H9 (cell line): ENCODE data around the gene KCNAB2. TPM values are rescaled to one million over a fixed set of nuclear protein-coding genes. Genes with fewer than 3 reads are reported as not detected.
A peak's percentile ranks its signal among the peaks of the same experiment; 100 is the strongest.

Experiments
- DNase-seq: peaks from one replicate; pipeline ENCODE4 v3.0.0-alpha.2; 2017
- H2AFZ ChIP-seq: one replicate; pipeline ENCODE4 v1.6.1; 2013; ENCODE audit warnings: mild to moderate bottlenecking, low read length, control low read depth, moderate library complexity
- H2AK5ac ChIP-seq: 2 replicates; pipeline ENCODE4 v1.6.1; 2013; ENCODE audit warnings: low read length, control low read depth, mixed read lengths; ENCODE audit not compliant: insufficient read length
- H2BK120ac ChIP-seq: one replicate; pipeline ENCODE4 v1.6.1; 2013; ENCODE audit warnings: low read depth, mild to moderate bottlenecking, low read length, control low read depth, inconsistent platforms; ENCODE audit not compliant: poor library complexity, severe bottlenecking
- H2BK12ac ChIP-seq: 2 replicates; pipeline ENCODE4 v1.6.1; 2013; ENCODE audit warnings: low read length, control low read depth, mixed read lengths, low read depth; ENCODE audit not compliant: insufficient read length
- H2BK15ac ChIP-seq: 2 replicates; pipeline ENCODE4 v1.6.1; 2013; ENCODE audit warnings: low read depth, low read length, control low read depth
- H2BK20ac ChIP-seq: one replicate; pipeline ENCODE4 v1.6.1; 2013; ENCODE audit warnings: low read depth, mild to moderate bottlenecking, low read length, control low read depth, inconsistent platforms; ENCODE audit not compliant: poor library complexity, severe bottlenecking
- H2BK5ac ChIP-seq: 2 replicates; pipeline ENCODE4 v1.6.1; 2013; ENCODE audit warnings: low read length, control low read depth, mixed read lengths; ENCODE audit not compliant: insufficient read length
- H3K14ac ChIP-seq: 2 replicates; pipeline ENCODE4 v1.6.1; 2013; ENCODE audit warnings: low read length, control low read depth; ENCODE audit not compliant: insufficient read depth
- H3K18ac ChIP-seq: 2 replicates; pipeline ENCODE4 v1.6.1; 2013; ENCODE audit warnings: low read depth, mild to moderate bottlenecking, mixed read lengths, low read length, control low read depth; ENCODE audit not compliant: insufficient read length
- H3K23ac ChIP-seq: 2 replicates; pipeline ENCODE4 v1.6.1; 2013; ENCODE audit warnings: low read length, control low read depth, mixed read lengths, low read depth; ENCODE audit not compliant: insufficient read length
- H3K23me2 ChIP-seq: 2 replicates; pipeline ENCODE4 v1.6.1; 2013; ENCODE audit warnings: low read depth, mild to moderate bottlenecking, mixed read lengths, low read length, control low read depth; ENCODE audit not compliant: insufficient read length, poor library complexity, severe bottlenecking
- H3K27ac ChIP-seq: 2 replicates; pipeline ENCODE4 v1.5.1; 2013; ENCODE audit warnings: low read length, control low read depth, mixed read lengths, low read depth; ENCODE audit not compliant: insufficient read length
- H3K27me3 ChIP-seq: 2 replicates; pipeline ENCODE4 v1.6.1; 2013; ENCODE audit warnings: low read length, control low read depth, inconsistent platforms; ENCODE audit not compliant: insufficient read depth
- H3K4ac ChIP-seq: 2 replicates; pipeline ENCODE4 v1.6.1; 2013; ENCODE audit warnings: low read depth, mild to moderate bottlenecking, control low read depth, inconsistent platforms, low read length, moderate library complexity
- H3K4me1 ChIP-seq: 2 replicates; pipeline ENCODE4 v1.6.1; 2013; ENCODE audit warnings: low read length, control low read depth, inconsistent platforms; ENCODE audit not compliant: insufficient read depth
- H3K4me2 ChIP-seq: 2 replicates; pipeline ENCODE4 v1.6.1; 2013; ENCODE audit warnings: low read length, control low read depth, mixed read lengths; ENCODE audit not compliant: insufficient read length, insufficient read depth
- H3K56ac ChIP-seq: 2 replicates; pipeline ENCODE4 v1.6.1; 2013; ENCODE audit warnings: low read depth, mild to moderate bottlenecking, mixed read lengths, low read length, control low read depth; ENCODE audit not compliant: insufficient read length
- H3K79me1 ChIP-seq: 2 replicates; pipeline ENCODE4 v1.6.1; 2013; ENCODE audit warnings: low read depth, mild to moderate bottlenecking, moderate library complexity, low read length, control low read depth, inconsistent platforms; ENCODE audit not compliant: insufficient read depth, poor library complexity, severe bottlenecking
- H3K79me2 ChIP-seq: 2 replicates; pipeline ENCODE4 v1.6.1; 2013; ENCODE audit warnings: low read length, control low read depth, inconsistent platforms; ENCODE audit not compliant: insufficient read depth
- H3K9ac ChIP-seq: 2 replicates; pipeline ENCODE4 v1.6.1; 2013; ENCODE audit warnings: low read length, control low read depth, mixed read lengths; ENCODE audit not compliant: insufficient read length; ENCODE audit errors: extremely low read depth
- H3K9me3 ChIP-seq: one replicate; pipeline ENCODE4 v1.6.1; 2013; ENCODE audit warnings: low read depth, low read length, inconsistent platforms; ENCODE audit not compliant: control insufficient read depth
- H3T11ph ChIP-seq: one replicate; pipeline ENCODE4 v1.6.1; 2013; ENCODE audit warnings: mild to moderate bottlenecking, low read length, control low read depth, inconsistent platforms
- H4K20me1 ChIP-seq: one replicate; pipeline ENCODE4 v1.6.1; 2013; ENCODE audit not compliant: control insufficient read depth, insufficient read length, insufficient read depth
- H4K5ac ChIP-seq: 2 replicates; pipeline ENCODE4 v1.6.1; 2013; ENCODE audit warnings: low read depth, mild to moderate bottlenecking, mixed read lengths, low read length, control low read depth; ENCODE audit not compliant: insufficient read length
- H4K8ac ChIP-seq: replicated peaks from 2 replicates; pipeline ENCODE4 v1.6.1; 2013; ENCODE audit warnings: low read length, control low read depth, mixed read lengths, low read depth; ENCODE audit not compliant: insufficient read length
- H4K91ac ChIP-seq: 2 replicates; pipeline ENCODE4 v1.6.1; 2013; ENCODE audit warnings: low read depth, mild to moderate bottlenecking, moderate library complexity, mixed read lengths, low read length, control low read depth; ENCODE audit not compliant: insufficient read length
- H3K27ac Mint-ChIP-seq, 3 experiments: 2 replicates in 2 of 3; 3 replicates in 1 of 3; pipeline ENCODE4 v1.8.0; 2020 to 2021; ENCODE audit warnings: mixed read lengths in 3 of 3, mild to moderate bottlenecking in 1 of 3, moderate library complexity in 1 of 3
- H3K27me3 Mint-ChIP-seq: 2 replicates; pipeline ENCODE4 v1.8.0; 2021; ENCODE audit warnings: low read depth, mild to moderate bottlenecking, moderate library complexity, mixed read lengths
- H3K36me3 Mint-ChIP-seq, 3 experiments: 2 replicates in 2 of 3; 3 replicates in 1 of 3; pipeline ENCODE4 v1.8.0; 2020 to 2021; ENCODE audit warnings: low read depth in 3 of 3, mixed read lengths in 3 of 3; ENCODE audit not compliant: insufficient read depth in 1 of 3
- H3K4me1 Mint-ChIP-seq, 2 experiments: 2 replicates each; pipeline ENCODE4 v1.8.0; 2020; ENCODE audit warnings: mixed read lengths in 2 of 2
- H3K4me3 Mint-ChIP-seq, 2 experiments: 2 replicates in 1 of 2; 3 replicates in 1 of 2; pipeline ENCODE4 v1.8.0; 2020 to 2021; ENCODE audit warnings: mild to moderate bottlenecking in 2 of 2, mixed read lengths in 2 of 2, moderate library complexity in 1 of 2
- H3K9me3 Mint-ChIP-seq, 2 experiments: 2 replicates in 1 of 2; 3 replicates in 1 of 2; pipeline ENCODE4 v1.8.0; 2020; ENCODE audit warnings: mild to moderate bottlenecking in 2 of 2, mixed read lengths in 2 of 2, moderate library complexity in 1 of 2
- CTCF ChIP-seq: fragments of 200-600 bp; sonication (generic); conservative IDR thresholded peaks from 3 replicates; pipeline ENCODE4 v1.8.0; 2021; ENCODE audit warnings: antibody characterized with exemption, mild to moderate bottlenecking
- WGBS: extraction: QIAGEN DNeasy Blood & Tissue Kit; methylation state at CpG from one replicate; pipeline ENCODE4 v1.1.7; 2013; ENCODE audit warnings: missing lambda C conversion rate, low lambda C conversion rate, mixed read lengths; ENCODE audit not compliant: insufficient read length; ENCODE audit errors: extremely low coverage; 5-methylcytosine and 5-hydroxymethylcytosine counted together
- total RNA-seq: library from RNA; stranded (reverse); gene quantifications from 2 replicates; pipeline ENCODE4 v1.2.1, GENCODE V29; 2021

KCNAB2 gene
- total RNA-seq, 1 experiment from 2014 or later = 8.3 TPM

- no CpG with 5 or more reads among the region's 21 CpGs for WGBS
- Histone ChIP-seq H3K79me1 (no peaks in the 10 kb centered on the region), H2BK20ac (no peak overlapping the region), H3K23ac (no peak overlapping the region), H3K4me1 (peaks cover 3% of the 10 kb centered on the region; the same call in 1 of the 2 replicates), H2AFZ (no peak overlapping the region), H3T11ph (no peak overlapping the region), H3K18ac (no peak overlapping the region), H4K5ac (no peak overlapping the region), H4K20me1 (no peaks in the 10 kb centered on the region), H3K4ac (no peak overlapping the region), H2AK5ac (no peak overlapping the region), H2BK15ac (no peak overlapping the region), H4K8ac (no peak overlapping the region), H3K79me2 (no peaks in the 10 kb centered on the region), H2BK5ac (no peak overlapping the region), H2BK12ac (no peak overlapping the region), H3K4me2 (no peak overlapping the region), H3K14ac (peak overlapping the region; percentile 52; the same call in 1 of the 2 replicates), H3K56ac (no peak overlapping the region), H4K91ac (no peak overlapping the region), H3K23me2 (no peaks in the 10 kb centered on the region), H3K9me3 (no peaks in the 10 kb centered on the region), H3K27ac (no peak overlapping the region), H3K27me3 (peaks cover 2% of the 10 kb centered on the region; the same call in 1 of the 2 replicates), H3K9ac (no peak overlapping the region), H2BK120ac (no peak overlapping the region)
- no peaks in the 10 kb centered on the region; a peak in 1 of 5 replicates for H3K9me3 Mint-ChIP-seq
- H3K27ac Mint-ChIP-seq = no peak overlapping the region; a peak in 1 of 7 replicates
- H3K27me3 Mint-ChIP-seq = peaks cover 41% of the 10 kb centered on the region
- H3K4me1 Mint-ChIP-seq = peaks cover 3 to 11% of the 10 kb centered on the region in 2 experiments; a peak in 3 of 4 replicates
- no peak overlapping the region for H3K4me3 Mint-ChIP-seq
- TF ChIP-seq CTCF = no peak
- DNase-seq = no peak
- no peaks in the 10 kb centered on the region; a peak in 1 of 7 replicates for H3K36me3 Mint-ChIP-seq
Observed at GRCh38 chr1:6124746-6125365, 79.2 kb downstream of the KCNAB2 start.
